HG02642 (cell line): ENCODE results near the gene FHL3.
"Not testable (repeated sequence)": the region's sequence is repeated elsewhere in the genome, so short reads cannot be mapped to it uniquely, and the experiment has no call there.

ENCODE experiments used
- ATAC-seq: cut with Tn5 transposase; IDR thresholded peaks from one replicate; pipeline ENCODE4 v1.9.1; 2021; ENCODE audit warnings: mild to moderate bottlenecking; ENCODE audit not compliant: unreplicated experiment, poor library complexity

Gene FHL3

GRCh38 chr1:37995751-37996345 is 9.5 kb downstream of the FHL3 start:
- peak; percentile 43 for ATAC-seq

- no peak for ATAC-seq
Observed at GRCh38 chr1:37994886-37995566, 10.3 kb downstream of the FHL3 start.

DNA sequence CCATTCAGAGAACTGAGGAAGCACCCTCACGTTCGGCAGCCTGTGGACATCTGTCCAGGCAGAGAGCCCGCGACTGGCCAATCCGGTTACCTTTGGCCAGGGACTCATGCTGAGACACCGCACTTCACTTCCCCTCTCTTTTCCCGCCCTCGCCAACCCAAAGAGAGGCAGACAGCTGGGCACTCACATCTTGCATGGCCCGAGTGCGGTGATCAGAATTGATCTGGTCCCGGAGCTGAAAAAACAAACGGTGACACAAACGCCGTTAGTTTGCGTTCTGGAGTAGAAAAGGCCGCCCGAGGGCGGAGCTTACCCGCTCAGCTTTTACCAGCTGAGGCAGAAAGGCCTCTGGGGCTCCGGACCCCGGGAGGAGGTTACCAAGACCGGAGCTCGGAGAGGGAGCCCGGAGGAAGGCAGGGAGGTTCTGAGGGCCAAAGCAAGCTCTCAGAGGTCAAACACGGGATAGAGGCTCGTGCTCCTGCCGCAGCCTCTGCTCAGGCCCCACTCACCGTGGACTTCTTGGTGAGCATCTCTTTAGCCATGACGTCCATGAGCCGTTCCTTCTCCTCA is 15.9 kb downstream of the FHL3 start:
- ATAC-seq: peak; percentile 16

DNA sequence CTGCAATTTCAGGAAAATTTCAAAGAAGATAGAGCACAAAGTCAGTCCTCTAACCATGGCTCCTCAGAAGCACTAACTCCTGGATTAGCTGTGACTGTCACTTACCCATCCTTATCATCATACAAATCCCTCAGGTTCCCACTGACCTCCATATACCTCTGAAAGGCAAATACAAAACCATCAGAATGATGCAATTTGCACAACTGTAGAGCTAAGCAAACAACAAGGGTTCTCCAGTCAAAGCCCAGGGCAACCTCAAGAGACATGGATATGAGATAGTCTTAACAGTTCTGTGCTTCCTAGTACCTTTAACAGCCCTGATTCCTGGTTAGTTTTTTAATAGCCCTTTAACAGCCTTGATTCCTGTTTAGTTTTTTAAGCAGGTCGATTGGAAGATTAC is 17.6 kb downstream of the FHL3 start:
- ATAC-seq: no peak

GRCh38 chr1:37983546-37983945 is 21.8 kb downstream of the FHL3 start:
- ATAC-seq: no peak

GRCh38 chr1:37978541-37978940 is 26.8 kb downstream of the FHL3 start:
- ATAC-seq: no peak

GRCh38 chr1:37975083-37975482 is 30.2 kb downstream of the FHL3 start:
- ATAC-seq: not testable (repeated sequence)

DNA sequence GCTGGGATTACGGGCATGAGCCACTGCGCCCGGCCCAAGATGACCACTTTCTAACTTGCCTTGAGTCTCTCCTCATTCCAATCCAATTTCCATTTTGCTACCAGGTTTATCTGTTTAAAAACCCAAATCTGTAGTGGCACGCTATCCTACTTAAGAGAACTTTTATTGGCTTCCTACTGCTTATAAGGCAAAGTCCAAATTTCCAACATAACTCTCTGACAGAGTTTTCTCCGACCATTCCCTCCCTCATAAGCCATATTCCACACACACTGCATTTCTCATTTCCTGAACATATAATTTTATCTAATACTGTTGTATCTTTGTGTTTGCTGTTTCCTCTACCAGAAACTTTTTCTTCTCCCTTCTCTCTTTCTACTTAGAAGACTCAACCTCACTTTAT is 30.7 kb downstream of the FHL3 start:
- no peak for ATAC-seq

DNA sequence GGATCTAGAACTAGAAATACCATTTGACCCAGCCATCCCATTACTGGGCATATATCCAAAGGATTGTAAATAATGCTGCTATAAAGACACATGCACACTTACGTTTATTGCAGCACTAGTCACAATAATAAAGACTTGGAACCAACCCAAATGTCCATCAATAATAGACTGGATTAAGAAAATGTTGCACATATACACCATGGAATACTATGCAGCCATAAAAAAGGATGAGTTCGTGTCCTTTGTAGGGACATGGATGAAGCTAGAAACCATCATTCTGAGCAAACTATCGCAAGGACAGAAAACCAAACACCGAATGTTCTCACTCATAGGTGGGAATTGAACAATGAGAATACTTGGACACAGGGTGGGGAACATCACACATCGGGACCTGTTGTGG is 31.6 kb downstream of the FHL3 start:
- not testable (repeated sequence) for ATAC-seq

- no peak for ATAC-seq
Observed at GRCh38 chr1:37965301-37965700, 40.0 kb downstream of the FHL3 start.

- not testable (repeated sequence) for ATAC-seq
Observed at GRCh38 chr1:37964106-37964505, 41.2 kb downstream of the FHL3 start.

- no peak for ATAC-seq
Observed at GRCh38 chr1:37958690-37959089, 46.6 kb downstream of the FHL3 start.

- no peak for ATAC-seq
Observed at GRCh38 chr1:37955685-37956084, 49.6 kb downstream of the FHL3 start.

GRCh38 chr1:37954316-37954971 is 50.9 kb downstream of the FHL3 start:
- ATAC-seq: no peak

DNA sequence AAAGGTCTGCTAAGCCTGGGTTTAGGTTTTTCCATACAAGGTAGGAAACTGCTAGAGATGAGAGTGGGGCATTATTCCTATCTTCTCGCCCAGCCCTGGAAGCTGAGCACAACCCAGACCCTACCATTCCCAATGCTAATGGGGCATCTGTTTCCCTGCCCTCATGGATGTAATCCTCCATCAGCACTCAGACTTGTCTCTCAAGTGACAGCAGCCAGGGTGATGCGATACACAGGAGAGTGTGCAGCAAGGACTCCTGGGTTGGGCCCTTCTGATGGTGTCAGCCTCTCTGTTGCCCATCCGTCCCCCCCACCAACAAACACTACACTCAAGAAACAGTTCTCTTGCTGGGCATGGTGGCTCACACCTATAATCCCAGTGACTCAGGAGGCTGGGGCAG is 52.6 kb downstream of the FHL3 start:
- no peak for ATAC-seq

- no peak for ATAC-seq
Observed at GRCh38 chr1:37951783-37952624, 53.3 kb downstream of the FHL3 start.

- ATAC-seq: no peak
Observed at GRCh38 chr1:37951041-37951782, 54.1 kb downstream of the FHL3 start.

- ATAC-seq: no peak
Observed at GRCh38 chr1:37949524-37950152, 55.7 kb downstream of the FHL3 start.

- ATAC-seq: no peak
Observed at GRCh38 chr1:37948841-37949240, 56.5 kb downstream of the FHL3 start.
